ENCODE results near the gene WWC1. TPM values are rescaled to one million over a fixed set of nuclear protein-coding genes. Genes with fewer than 3 reads are reported as not detected.

Gene WWC1
- total RNA-seq, 1 experiment from 2014 or later, result 97.7 TPM

GRCh38 chr5:168469816-168470215 is 178.4 kb downstream of the WWC1 start:
- CTCF ChIA-PET, result no interaction called here
- Histone ChIP-seq H3K4me3 (no peak overlapping the region), H3K36me3 (ENCODE audit: low read depth) (peaks cover 16% of the 10 kb centered on the region), H3K9me2 (ENCODE audit: insufficient read depth) (no peaks in the 10 kb centered on the region), H3K9me3 (ENCODE audit: insufficient read depth, low read depth) (no peaks in the 10 kb centered on the region), H2AFZ (no peak overlapping the region), H3K4me1 (replicated peaks; ENCODE audit: insufficient read depth) (no peaks in the 10 kb centered on the region), H3K4me2 (no peak overlapping the region), H3K27ac (no peak overlapping the region), H3K27me3 (ENCODE audit: insufficient read depth, low read depth) (no peaks in the 10 kb centered on the region), H3F3A (ENCODE audit: insufficient read depth, low read depth) (peaks cover 17% of the 10 kb centered on the region; the same call in 1 of the 2 replicates), H4K20me1 (ENCODE audit: insufficient read depth) (no peaks in the 10 kb centered on the region; the same call in 1 of the 2 replicates), H3K79me2 (ENCODE audit: low read depth) (no peaks in the 10 kb centered on the region)
- no TSS peak for BruUV-seq (replicated peaks)
- intact Hi-C loops (cut with micrococcal nuclease; ENCODE audit: unreplicated experiment), result no loop called here
- POLR2A ChIA-PET (ENCODE audit: unreplicated experiment), result no interaction called here
- DNase-seq, result no peak
- TF ChIP-seq EZH2 (IDR thresholded peaks at IDR 0.05; ENCODE audit: low read depth) (no peak), CTCF (conservative IDR thresholded peaks at IDR 0.05) (no peak)

- POLR2A ChIA-PET (ENCODE audit: unreplicated experiment), result no interaction called here
- Histone ChIP-seq H3K27me3 (ENCODE audit: insufficient read depth, low read depth) (no peaks in the 10 kb centered on the region), H2AFZ (no peak overlapping the region), H4K20me1 (ENCODE audit: insufficient read depth) (no peaks in the 10 kb centered on the region; the same call in 1 of the 2 replicates), H3F3A (ENCODE audit: insufficient read depth, low read depth) (peaks cover 29% of the 10 kb centered on the region; the same call in 1 of the 2 replicates), H3K36me3 (ENCODE audit: low read depth) (peaks cover 16% of the 10 kb centered on the region; the same call in 1 of the 2 replicates), H3K9me2 (ENCODE audit: insufficient read depth) (no peaks in the 10 kb centered on the region), H3K27ac (no peak overlapping the region), H3K4me1 (replicated peaks; ENCODE audit: insufficient read depth) (no peaks in the 10 kb centered on the region), H3K4me2 (no peak overlapping the region), H3K79me2 (ENCODE audit: low read depth) (no peaks in the 10 kb centered on the region), H3K9me3 (ENCODE audit: insufficient read depth, low read depth) (no peaks in the 10 kb centered on the region), H3K4me3 (no peak overlapping the region)
- no TSS peak for BruUV-seq (replicated peaks)
- no peak for DNase-seq
- TF ChIP-seq CTCF (conservative IDR thresholded peaks at IDR 0.05) (no peak), EZH2 (IDR thresholded peaks at IDR 0.05; ENCODE audit: low read depth) (no peak)
- intact Hi-C loops (cut with micrococcal nuclease; ENCODE audit: unreplicated experiment), result loop anchor here (1.0 kb wide), 1 partner anchor 202 kb away; no protein-coding TSS in a partner anchor
- CTCF ChIA-PET, result interaction anchor here (0.5 kb wide), 1 partner anchor 203 kb away, joined by 5 read pairs; no protein-coding TSS in a partner anchor
Measured at GRCh38 chr5:168471785-168472184, 180.3 kb downstream of the WWC1 start.

- TF ChIP-seq CTCF (conservative IDR thresholded peaks at IDR 0.05) (no peak; the same call in 1 of the 2 replicates), EZH2 (IDR thresholded peaks at IDR 0.05; ENCODE audit: low read depth) (no peak)
- peaks cover 33% of the 10 kb centered on the region; the same call in 1 of the 2 replicates for H3F3A ChIP-seq (ENCODE audit: insufficient read depth, low read depth)
- no peak overlapping the region for H3K4me2 ChIP-seq
- no peaks in the 10 kb centered on the region for H3K4me1 ChIP-seq (replicated peaks; ENCODE audit: insufficient read depth)
- no peaks in the 10 kb centered on the region; the same call in 1 of the 2 replicates for H4K20me1 ChIP-seq (ENCODE audit: insufficient read depth)
- H3K79me2 ChIP-seq (ENCODE audit: low read depth), result no peaks in the 10 kb centered on the region
- H3K36me3 ChIP-seq (ENCODE audit: low read depth), result peaks cover 16% of the 10 kb centered on the region; the same call in 1 of the 2 replicates
- ChIA-PET CTCF (interaction anchor here (0.5 to 0.6 kb wide), 2 partner anchors 12 to 202 kb away, joined by 3 to 5 read pairs; no protein-coding TSS in a partner anchor), POLR2A (ENCODE audit: unreplicated experiment) (no interaction called here)
- peak; percentile 52 to 66 for DNase-seq
- H3K4me3 ChIP-seq, result no peak overlapping the region
- H3K27ac ChIP-seq, result no peak overlapping the region
- intact Hi-C loops (cut with micrococcal nuclease; ENCODE audit: unreplicated experiment), result loop anchor here (1.0 kb wide), 1 partner anchor 203 kb away; no protein-coding TSS in a partner anchor
- H3K9me2 ChIP-seq (ENCODE audit: insufficient read depth), result no peaks in the 10 kb centered on the region
- BruUV-seq (replicated peaks), result no TSS peak
- H3K9me3 ChIP-seq (ENCODE audit: insufficient read depth, low read depth), result no peaks in the 10 kb centered on the region
- H2AFZ ChIP-seq, result no peak overlapping the region
- no peaks in the 10 kb centered on the region for H3K27me3 ChIP-seq (ENCODE audit: insufficient read depth, low read depth)
Measured at GRCh38 chr5:168472329-168472728, 180.9 kb downstream of the WWC1 start.

Data from PC-9 (cell line).